SK-N-SH (cell line): Measurements from ENCODE around the gene APBB2. TPM values are rescaled to one million over a fixed set of nuclear protein-coding genes. Genes with fewer than 3 reads are reported as not detected.

Experiments
- CTCF ChIA-PET: fragments of 300-600, 350-600 bp; formaldehyde crosslinking; extraction: SDS; loops from one replicate; lab custom pipeline; 2021; lab: Yijun Ruan, JAX
- POLR2A ChIA-PET: fragments of 350-600 bp; sonication (Branson Sonifier 250); formaldehyde crosslinking; extraction: SDS; loops from one replicate; lab custom pipeline; 2020; ENCODE audit warnings: antibody characterized with exemption, inconsistent platforms; lab: Yijun Ruan, JAX
- DNase-seq: peaks from one replicate; pipeline ENCODE4 v3.0.0; 2012
- H2AFZ ChIP-seq: fragments of 200-600 bp; sonication (generic); 2 replicates; pipeline ENCODE4 v1.8.1; 2016; ENCODE audit warnings: antibody characterized with exemption, mild to moderate bottlenecking, low read depth
- H3F3A ChIP-seq: fragments of 200-600 bp; sonication (generic); replicated peaks from 2 replicates; pipeline ENCODE3; 2016; ENCODE audit warnings: antibody characterized with exemption, mild to moderate bottlenecking; ENCODE audit not compliant: insufficient read depth
- H3K27ac ChIP-seq, 2 experiments: fragments of 200-500 bp in 1 of 2; fragments of 200-600 bp in 1 of 2; sonication (Bioruptor generic) in 1 of 2; sonication (generic), shearing (Covaris generic) in 1 of 2; 2 replicates each; pipeline versions ENCODE4 v1.5.1 to v1.6.1; 2014 to 2016; ENCODE audit warnings: low read depth in 2 of 2, inconsistent platforms in 1 of 2, low read length in 1 of 2, mild to moderate bottlenecking in 1 of 2, mixed read lengths in 1 of 2
- H3K27me3 ChIP-seq: fragments of 200-600 bp; sonication (generic), shearing (Covaris generic); 2 replicates; pipeline ENCODE4 v1.6.1; 2016; ENCODE audit warnings: mixed run types; ENCODE audit not compliant: insufficient read depth
- H3K36me3 ChIP-seq, 2 experiments: fragments of 200-500 bp in 1 of 2; fragments of 200-600 bp in 1 of 2; sonication (Bioruptor generic) in 1 of 2; sonication (generic) in 1 of 2; replicated peaks in 1 of 2; 2 replicates each; pipeline versions ENCODE3 to v1.5.1; 2014 to 2016; ENCODE audit warnings: low read length in 1 of 2, mild to moderate bottlenecking in 1 of 2; ENCODE audit not compliant: insufficient read depth in 2 of 2, control insufficient read depth in 1 of 2
- H3K4me1 ChIP-seq, 2 experiments: fragments of 200-500 bp in 1 of 2; fragments of 200-600 bp in 1 of 2; sonication (Bioruptor generic) in 1 of 2; sonication (generic), shearing (Covaris generic) in 1 of 2; 2 replicates each; pipeline versions ENCODE4 v1.5.1 to v1.6.1; 2014 to 2016; ENCODE audit warnings: low read depth in 1 of 2, low read length in 1 of 2, mixed run types in 1 of 2; ENCODE audit not compliant: insufficient read depth in 2 of 2, control insufficient read depth in 1 of 2
- H3K4me2 ChIP-seq: fragments of 200-600 bp; sonication (generic), shearing (Covaris generic); 2 replicates; pipeline ENCODE4 v1.6.1; 2017; ENCODE audit warnings: mixed run types
- H3K4me3 ChIP-seq, 2 experiments: fragments of 200-500 bp in 1 of 2; fragments of 200-600 bp in 1 of 2; sonication (Bioruptor generic) in 1 of 2; sonication (generic), shearing (Covaris generic) in 1 of 2; 2 replicates each; pipeline versions ENCODE4 v1.5.1 to v1.8.1; 2014 to 2016; ENCODE audit warnings: low read depth in 2 of 2, inconsistent platforms in 1 of 2, low read length in 1 of 2, mild to moderate bottlenecking in 1 of 2, mixed read lengths in 1 of 2, moderate library complexity in 1 of 2
- H3K79me2 ChIP-seq: fragments of 200-600 bp; sonication (generic); 2 replicates; pipeline ENCODE4 v1.8.1; 2017; ENCODE audit warnings: mild to moderate bottlenecking; ENCODE audit not compliant: insufficient read depth
- H3K9ac ChIP-seq: fragments of 200-600 bp; sonication (generic); 2 replicates; pipeline ENCODE4 v1.6.1; 2017; ENCODE audit warnings: mixed run types
- H3K9me2 ChIP-seq: fragments of 200-600 bp; sonication (generic); 2 replicates; pipeline ENCODE4 v1.6.1; 2017; ENCODE audit warnings: mixed run types
- H3K9me3 ChIP-seq: fragments of 200-600 bp; sonication (generic); 2 replicates; pipeline ENCODE4 v1.6.1; 2017; ENCODE audit warnings: mixed run types, mild to moderate bottlenecking, moderate library complexity
- H4K20me1 ChIP-seq: fragments of 200-600 bp; sonication (generic); 2 replicates; pipeline ENCODE4 v1.6.1; 2017; ENCODE audit warnings: mild to moderate bottlenecking, mixed run types; ENCODE audit not compliant: insufficient read depth
- CHD2 ChIP-seq: fragments of 150-350 bp; IDR thresholded peaks from 2 replicates; pipeline ENCODE4 v1.6.1; 2018; ENCODE audit warnings: low read length; ENCODE audit not compliant: partially characterized antibody
- CTCF ChIP-seq: fragments of 200-600 bp; sonication (generic); IDR thresholded peaks from 2 replicates; pipeline ENCODE4 v1.6.1; 2017; ENCODE audit warnings: antibody characterized with exemption, mild to moderate bottlenecking, moderate library complexity
- ELF1 ChIP-seq: IDR thresholded peaks from 2 replicates; pipeline ENCODE4 v1.4.0; 2012
- EP300 ChIP-seq, 2 experiments: IDR thresholded peaks; 2 replicates each; pipeline versions ENCODE4 v1.4.0 to v1.6.1; 2012; ENCODE audit warnings: borderline replicate concordance in 1 of 2, low read depth in 1 of 2, low read length in 1 of 2
- EZH2phosphoT487 ChIP-seq: fragments of 200-600 bp; sonication (generic); IDR thresholded peaks from 2 replicates; pipeline ENCODE4 v1.6.1; 2017; ENCODE audit warnings: low read depth, mixed run types, mild to moderate bottlenecking, antibody characterized with exemption, moderate library complexity, borderline replicate concordance
- FOSL2 ChIP-seq: IDR thresholded peaks from 2 replicates; pipeline ENCODE4 v1.4.0; 2012; ENCODE audit warnings: low read depth, mild to moderate bottlenecking, moderate library complexity, borderline replicate concordance
- FOXJ3 ChIP-seq: sonication (generic); formaldehyde crosslinking; IDR thresholded peaks from 2 replicates; pipeline ENCODE4 v1.5.1; 2020; ENCODE audit warnings: mild to moderate bottlenecking, missing genetic modification reagents
- GABPA ChIP-seq: IDR thresholded peaks from 2 replicates; pipeline ENCODE4 v1.4.0; 2012; ENCODE audit warnings: low read depth, mild to moderate bottlenecking
- GATA2 ChIP-seq: sonication (generic); formaldehyde crosslinking; IDR thresholded peaks from 2 replicates; pipeline ENCODE4 v1.5.0; 2020; ENCODE audit warnings: mild to moderate bottlenecking, missing genetic modification reagents
- JUND ChIP-seq: IDR thresholded peaks from 2 replicates; pipeline ENCODE4 v1.4.0; 2012
- NFIC ChIP-seq: IDR thresholded peaks from 2 replicates; pipeline ENCODE4 v1.4.0; 2012; ENCODE audit warnings: borderline replicate concordance
- NRF1 ChIP-seq: IDR thresholded peaks from 2 replicates; pipeline ENCODE4 v1.6.1; 2012; ENCODE audit warnings: low read depth, mild to moderate bottlenecking, low read length
- PBX3 ChIP-seq: IDR thresholded peaks from 2 replicates; pipeline ENCODE4; 2012
- RAD21 ChIP-seq: IDR thresholded peaks from 2 replicates; pipeline ENCODE4 v1.6.1; 2012; ENCODE audit warnings: mild to moderate bottlenecking, low read length
- RCOR1 ChIP-seq: fragments of 150-350 bp; IDR thresholded peaks from 2 replicates; pipeline ENCODE4 v1.6.1; 2017; ENCODE audit warnings: antibody characterized with exemption, low read length
- RFX5 ChIP-seq: IDR thresholded peaks from 2 replicates; pipeline ENCODE4 v1.6.1; 2012; ENCODE audit warnings: mild to moderate bottlenecking, improper control_type of control experiment, low read length
- RXRA ChIP-seq: IDR thresholded peaks from 2 replicates; pipeline ENCODE4 v1.4.0; 2012; ENCODE audit warnings: low read depth, mild to moderate bottlenecking, borderline replicate concordance
- SIN3A ChIP-seq: IDR thresholded peaks from 2 replicates; pipeline ENCODE4 v1.6.1; 2012; ENCODE audit warnings: low read depth, mild to moderate bottlenecking, low read length, moderate library complexity, borderline replicate concordance
- SMC3 ChIP-seq: IDR thresholded peaks from 2 replicates; pipeline ENCODE4 v1.6.1; 2012; ENCODE audit warnings: low read depth, low read length, improper control_type of control experiment
- TAF1 ChIP-seq: IDR thresholded peaks from 2 replicates; pipeline ENCODE4 v1.6.1; 2012; ENCODE audit warnings: low read depth, mild to moderate bottlenecking, low read length, moderate library complexity, borderline replicate concordance
- TCF12 ChIP-seq: IDR thresholded peaks from 2 replicates; pipeline ENCODE4 v1.4.0; 2012
- TEAD4 ChIP-seq: IDR thresholded peaks from 2 replicates; pipeline ENCODE4 v1.4.0; 2012; ENCODE audit warnings: mild to moderate bottlenecking, borderline replicate concordance; ENCODE audit not compliant: insufficient read depth
- YY1 ChIP-seq: IDR thresholded peaks from 2 replicates; pipeline ENCODE4 v1.4.0; 2012; ENCODE audit warnings: low read depth, mild to moderate bottlenecking
- WGBS: methylation state at CpG from one replicate; pipeline ENCODE4 v1.1.6; 2017; ENCODE audit warnings: low lambda C conversion rate; 5-methylcytosine and 5-hydroxymethylcytosine counted together
- polyA plus RNA-seq, 3 experiments: library from polyadenylated mRNA; depleted of rRNA; stranded (reverse); fragments of >200 nt; gene quantifications; 2 replicates each; pipeline ENCODE4 v1.2.3, GENCODE V29; 2012
- TF ChIP-seq, protein P1 (sequence below): IDR thresholded peaks from 2 replicates; pipeline ENCODE4 v1.4.0; 2012; ENCODE audit warnings: low read depth, borderline replicate concordance
- TF ChIP-seq, protein P2 (sequence below): IDR thresholded peaks from 2 replicates; pipeline ENCODE4 v1.6.1; 2012; ENCODE audit warnings: mild to moderate bottlenecking, low read depth, low read length, moderate library complexity

Gene APBB2
- polyA plus RNA-seq, 1 of the 3 experiments (the other 2 are of a cell fraction): 49.8 TPM

DNA sequence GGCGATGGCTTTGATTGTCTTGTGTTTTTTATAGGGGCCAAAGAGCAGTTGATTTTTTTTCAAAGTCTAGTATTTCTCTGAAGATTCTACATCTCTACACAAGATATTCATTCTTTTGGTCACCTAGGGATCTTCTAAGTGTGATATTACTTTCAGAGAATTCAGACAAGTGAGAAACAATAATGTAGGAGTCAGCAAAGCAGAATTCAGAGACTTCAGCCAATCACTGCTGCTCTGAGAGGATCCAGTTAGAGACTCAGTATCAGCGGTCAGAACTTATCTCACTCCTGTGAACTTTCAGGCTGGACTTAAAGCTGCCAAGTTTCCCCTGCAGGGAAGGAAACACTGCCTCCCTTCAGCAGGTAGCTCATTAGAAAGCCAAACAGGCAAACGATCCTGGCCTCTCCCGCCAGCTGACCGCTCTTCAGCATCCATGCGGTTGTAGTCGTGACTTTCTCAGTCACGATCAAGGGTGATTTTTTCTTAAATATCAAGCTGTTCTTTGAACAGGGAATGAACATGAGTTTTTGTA is 405.4 kb downstream of the APBB2 start:
- 98% methylated on average over 8 of the region's 8 CpGs for WGBS
- H3K4me3 ChIP-seq: no peak overlapping the region
- no peak overlapping the region for H3K27ac ChIP-seq
- H3K4me1 ChIP-seq: no peaks in the 10 kb centered on the region
- no peak for DNase-seq
- no peaks in the 10 kb centered on the region for H4K20me1 ChIP-seq
- H3K9me2 ChIP-seq: no peaks in the 10 kb centered on the region
- H3K9ac ChIP-seq: no peak overlapping the region
- peaks cover 14 to 24% of the 10 kb centered on the region in 2 experiments for H3K36me3 ChIP-seq
- H3K79me2 ChIP-seq: no peaks in the 10 kb centered on the region
- H3F3A ChIP-seq: peaks cover 6% of the 10 kb centered on the region
- no peaks in the 10 kb centered on the region; the same call in 1 of the 2 replicates for H3K9me3 ChIP-seq
- H3K4me2 ChIP-seq: no peak overlapping the region
- ChIA-PET POLR2A (no interaction called here), CTCF (interaction anchor here (0.8 kb wide), 1 partner anchor 9 kb away, joined by 3 read pairs; no protein-coding TSS in a partner anchor)
- H2AFZ ChIP-seq: no peak overlapping the region
- TF ChIP-seq TCF12 (no peak), SIN3A (no peak), FOXJ3 (CRISPR knock-in tag) (no peak), CHD2 (no peak), RFX5 (no peak), RXRA (no peak), TAF1 (no peak), TEAD4 (no peak), SMC3 (no peak), CTCF (no peak), EZH2phosphoT487 (no peak), NFIC (no peak), RCOR1 (no peak), GABPA (no peak), RAD21 (no peak), ELF1 (no peak)
- H3K27me3 ChIP-seq: no peaks in the 10 kb centered on the region

DNA sequence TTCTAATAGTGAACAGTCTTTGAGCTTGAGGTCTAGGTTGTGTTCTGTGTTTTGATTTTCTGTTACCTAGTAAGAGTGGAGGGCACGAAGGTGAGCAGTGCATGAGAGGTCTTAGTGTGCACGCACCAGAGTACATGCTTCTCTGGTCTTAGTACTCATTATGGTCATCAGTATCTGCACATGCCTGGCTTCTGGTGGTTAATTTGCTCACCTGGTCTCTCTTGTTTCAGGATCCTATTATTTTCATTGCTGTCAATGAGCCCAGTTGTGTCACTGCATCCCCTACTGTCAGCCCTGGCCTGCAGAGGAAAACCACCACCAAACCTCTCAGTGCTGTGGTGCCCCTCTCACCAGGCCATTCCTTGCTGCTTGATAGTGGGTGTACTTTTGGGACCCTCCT is 409.7 kb downstream of the APBB2 start:
- POLR2A ChIA-PET: no interaction called here
- DNase-seq: no peak
- peaks cover 4% of the 10 kb centered on the region for H3F3A ChIP-seq
- no peaks in the 10 kb centered on the region for H3K9me2 ChIP-seq
- H3K9ac ChIP-seq: no peak overlapping the region
- H2AFZ ChIP-seq: no peak overlapping the region
- CTCF ChIA-PET: interaction anchor here (0.6 kb wide), 1 partner anchor 93 kb away, joined by 3 read pairs; no protein-coding TSS in a partner anchor
- H3K4me1 ChIP-seq: no peaks in the 10 kb centered on the region
- H3K4me3 ChIP-seq: no peak overlapping the region
- H3K79me2 ChIP-seq: no peaks in the 10 kb centered on the region
- WGBS: 96% methylated on average over 2 of the region's 2 CpGs
- no peaks in the 10 kb centered on the region for H3K27me3 ChIP-seq
- no peak overlapping the region for H3K4me2 ChIP-seq
- H3K36me3 ChIP-seq: peaks cover 4 to 5% of the 10 kb centered on the region in 2 experiments
- no peaks in the 10 kb centered on the region; the same call in 1 of the 2 replicates for H3K9me3 ChIP-seq
- H3K27ac ChIP-seq: no peak overlapping the region
- no peaks in the 10 kb centered on the region for H4K20me1 ChIP-seq
- TF ChIP-seq RAD21: no peak
- TF ChIP-seq FOSL2: no peak
- TF ChIP-seq YY1: no peak
- TF ChIP-seq, protein P1, sequence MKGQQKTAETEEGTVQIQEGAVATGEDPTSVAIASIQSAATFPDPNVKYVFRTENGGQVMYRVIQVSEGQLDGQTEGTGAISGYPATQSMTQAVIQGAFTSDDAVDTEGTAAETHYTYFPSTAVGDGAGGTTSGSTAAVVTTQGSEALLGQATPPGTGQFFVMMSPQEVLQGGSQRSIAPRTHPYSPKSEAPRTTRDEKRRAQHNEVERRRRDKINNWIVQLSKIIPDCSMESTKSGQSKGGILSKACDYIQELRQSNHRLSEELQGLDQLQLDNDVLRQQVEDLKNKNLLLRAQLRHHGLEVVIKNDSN: no peak
- no peak for TF ChIP-seq NRF1
- no peak for TF ChIP-seq JUND
- no peak for TF ChIP-seq EP300 (IDR thresholded peaks at IDR 0.05; ENCODE audit: borderline replicate concordance in 1 of 2, low read depth in 1 of 2, low read length in 1 of 2)
- TF ChIP-seq PBX3: no peak
- TF ChIP-seq GATA2 (CRISPR knock-in tag): no peak
- TF ChIP-seq, protein P2, sequence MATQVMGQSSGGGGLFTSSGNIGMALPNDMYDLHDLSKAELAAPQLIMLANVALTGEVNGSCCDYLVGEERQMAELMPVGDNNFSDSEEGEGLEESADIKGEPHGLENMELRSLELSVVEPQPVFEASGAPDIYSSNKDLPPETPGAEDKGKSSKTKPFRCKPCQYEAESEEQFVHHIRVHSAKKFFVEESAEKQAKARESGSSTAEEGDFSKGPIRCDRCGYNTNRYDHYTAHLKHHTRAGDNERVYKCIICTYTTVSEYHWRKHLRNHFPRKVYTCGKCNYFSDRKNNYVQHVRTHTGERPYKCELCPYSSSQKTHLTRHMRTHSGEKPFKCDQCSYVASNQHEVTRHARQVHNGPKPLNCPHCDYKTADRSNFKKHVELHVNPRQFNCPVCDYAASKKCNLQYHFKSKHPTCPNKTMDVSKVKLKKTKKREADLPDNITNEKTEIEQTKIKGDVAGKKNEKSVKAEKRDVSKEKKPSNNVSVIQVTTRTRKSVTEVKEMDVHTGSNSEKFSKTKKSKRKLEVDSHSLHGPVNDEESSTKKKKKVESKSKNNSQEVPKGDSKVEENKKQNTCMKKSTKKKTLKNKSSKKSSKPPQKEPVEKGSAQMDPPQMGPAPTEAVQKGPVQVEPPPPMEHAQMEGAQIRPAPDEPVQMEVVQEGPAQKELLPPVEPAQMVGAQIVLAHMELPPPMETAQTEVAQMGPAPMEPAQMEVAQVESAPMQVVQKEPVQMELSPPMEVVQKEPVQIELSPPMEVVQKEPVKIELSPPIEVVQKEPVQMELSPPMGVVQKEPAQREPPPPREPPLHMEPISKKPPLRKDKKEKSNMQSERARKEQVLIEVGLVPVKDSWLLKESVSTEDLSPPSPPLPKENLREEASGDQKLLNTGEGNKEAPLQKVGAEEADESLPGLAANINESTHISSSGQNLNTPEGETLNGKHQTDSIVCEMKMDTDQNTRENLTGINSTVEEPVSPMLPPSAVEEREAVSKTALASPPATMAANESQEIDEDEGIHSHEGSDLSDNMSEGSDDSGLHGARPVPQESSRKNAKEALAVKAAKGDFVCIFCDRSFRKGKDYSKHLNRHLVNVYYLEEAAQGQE: no peak
